VCaP (cell line): ENCODE results near the gene CEL.

Experiments used
- H3K27ac ChIP-seq: fragments of 450-650 bp; 2 replicates; pipeline ENCODE4 v1.5.1; 2017
- TF ChIP-seq, protein P1 (sequence below): fragments of 450-650 bp; conservative IDR thresholded peaks from 2 replicates; pipeline ENCODE4 v1.5.1; 2017; ENCODE audit warnings: mild to moderate bottlenecking, moderate library complexity

CEL gene

GRCh38 chr9:133042676-133043075, 19.1 kb upstream of the CEL start:
- no peak overlapping the region for H3K27ac ChIP-seq
- TF ChIP-seq, protein P1, sequence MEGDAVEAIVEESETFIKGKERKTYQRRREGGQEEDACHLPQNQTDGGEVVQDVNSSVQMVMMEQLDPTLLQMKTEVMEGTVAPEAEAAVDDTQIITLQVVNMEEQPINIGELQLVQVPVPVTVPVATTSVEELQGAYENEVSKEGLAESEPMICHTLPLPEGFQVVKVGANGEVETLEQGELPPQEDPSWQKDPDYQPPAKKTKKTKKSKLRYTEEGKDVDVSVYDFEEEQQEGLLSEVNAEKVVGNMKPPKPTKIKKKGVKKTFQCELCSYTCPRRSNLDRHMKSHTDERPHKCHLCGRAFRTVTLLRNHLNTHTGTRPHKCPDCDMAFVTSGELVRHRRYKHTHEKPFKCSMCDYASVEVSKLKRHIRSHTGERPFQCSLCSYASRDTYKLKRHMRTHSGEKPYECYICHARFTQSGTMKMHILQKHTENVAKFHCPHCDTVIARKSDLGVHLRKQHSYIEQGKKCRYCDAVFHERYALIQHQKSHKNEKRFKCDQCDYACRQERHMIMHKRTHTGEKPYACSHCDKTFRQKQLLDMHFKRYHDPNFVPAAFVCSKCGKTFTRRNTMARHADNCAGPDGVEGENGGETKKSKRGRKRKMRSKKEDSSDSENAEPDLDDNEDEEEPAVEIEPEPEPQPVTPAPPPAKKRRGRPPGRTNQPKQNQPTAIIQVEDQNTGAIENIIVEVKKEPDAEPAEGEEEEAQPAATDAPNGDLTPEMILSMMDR = no peak

- TF ChIP-seq, protein P1 = no peak
- H3K27ac ChIP-seq = no peak overlapping the region
Measured at GRCh38 chr9:133043449-133044035, 18.2 kb upstream of the CEL start.

DNA sequence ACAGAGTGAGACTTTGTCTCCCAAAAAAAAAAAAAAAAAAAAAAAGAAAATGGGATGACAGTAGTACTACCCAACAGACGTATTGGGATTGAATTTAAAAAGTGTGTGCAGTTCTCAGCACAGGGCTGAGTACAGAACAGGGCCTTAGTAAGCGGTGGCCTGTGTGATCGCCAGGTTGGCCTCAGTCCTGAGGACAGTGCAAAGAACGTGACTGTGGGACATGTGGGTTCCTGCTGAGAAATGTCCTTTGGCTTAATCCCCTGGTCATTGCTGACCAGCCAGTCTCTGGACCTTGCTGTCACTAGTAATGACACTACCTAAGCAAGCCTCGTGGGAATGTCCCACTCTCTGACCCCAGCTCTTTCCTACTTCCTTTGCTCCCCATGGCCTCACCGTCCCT, 17.7 kb upstream of the CEL start:
- TF ChIP-seq, protein P1 = no peak
- H3K27ac ChIP-seq = no peak overlapping the region

DNA sequence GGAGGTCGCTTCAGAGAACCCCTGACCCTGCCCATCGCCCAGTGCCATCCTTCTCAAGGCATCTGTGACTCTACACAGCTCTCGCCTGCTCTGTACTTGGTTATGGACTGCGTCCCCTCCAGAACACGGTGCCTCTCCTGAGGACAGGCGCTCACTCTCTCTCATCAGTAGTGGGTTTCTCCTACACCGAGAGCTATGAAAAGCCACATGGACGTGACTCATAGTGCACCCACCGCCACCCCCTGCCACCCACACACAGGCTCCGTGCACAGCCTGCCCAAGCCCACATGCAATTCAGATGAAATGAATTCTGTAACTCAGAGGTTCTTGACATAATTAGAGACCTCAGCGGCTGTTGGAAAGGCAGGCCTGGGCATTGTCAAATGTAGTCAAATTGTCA, 17.1 kb upstream of the CEL start:
- TF ChIP-seq, protein P1 = no peak

GRCh38 chr9:133045132-133045531, 16.6 kb upstream of the CEL start:
- no peak overlapping the region for H3K27ac ChIP-seq
- TF ChIP-seq, protein P1 = no peak

More for the DNA sequence above, 17.1 kb upstream of the CEL start:
- no peak overlapping the region for H3K27ac ChIP-seq

GRCh38 chr9:133046196-133046899, 15.4 kb upstream of the CEL start:
- TF ChIP-seq, protein P1 = no peak
- H3K27ac ChIP-seq = no peak overlapping the region

GRCh38 chr9:133046900-133047295, 14.9 kb upstream of the CEL start:
- H3K27ac ChIP-seq = no peak overlapping the region
- TF ChIP-seq, protein P1 = no peak
